Hematopoietic multipotent progenitor cell treated with erythropoietin and hydrocortisone succinate and interleukin-3 and kit ligand, for 6 days (in vitro differentiated cells): ENCODE measurements around the gene UNC13D.
"Not testable (repeated sequence)": the region's sequence is repeated elsewhere in the genome, so short reads cannot be mapped to it uniquely, and the experiment has no call there.

ENCODE experiments used
- DNase-seq: peaks from one replicate; pipeline ENCODE4 v3.0.0-alpha.2; 2015

The UNC13D gene

GRCh38 chr17:75791254-75791653 lies 53.0 kb downstream of the UNC13D start:
- no peak for DNase-seq

- DNase-seq, result peak; percentile 94
These were observed 59.0 kb downstream of the UNC13D start for GRCh38 chr17:75785016-75785890.

- DNase-seq, result peak; percentile 100
These were observed 59.7 kb downstream of the UNC13D start, which contains the start of gene UNK for GRCh38 chr17:75784473-75785015. UNK (plus strand) TSS chr17:75784806; CDS start chr17:75784881, 75 bp downstream.

DNA sequence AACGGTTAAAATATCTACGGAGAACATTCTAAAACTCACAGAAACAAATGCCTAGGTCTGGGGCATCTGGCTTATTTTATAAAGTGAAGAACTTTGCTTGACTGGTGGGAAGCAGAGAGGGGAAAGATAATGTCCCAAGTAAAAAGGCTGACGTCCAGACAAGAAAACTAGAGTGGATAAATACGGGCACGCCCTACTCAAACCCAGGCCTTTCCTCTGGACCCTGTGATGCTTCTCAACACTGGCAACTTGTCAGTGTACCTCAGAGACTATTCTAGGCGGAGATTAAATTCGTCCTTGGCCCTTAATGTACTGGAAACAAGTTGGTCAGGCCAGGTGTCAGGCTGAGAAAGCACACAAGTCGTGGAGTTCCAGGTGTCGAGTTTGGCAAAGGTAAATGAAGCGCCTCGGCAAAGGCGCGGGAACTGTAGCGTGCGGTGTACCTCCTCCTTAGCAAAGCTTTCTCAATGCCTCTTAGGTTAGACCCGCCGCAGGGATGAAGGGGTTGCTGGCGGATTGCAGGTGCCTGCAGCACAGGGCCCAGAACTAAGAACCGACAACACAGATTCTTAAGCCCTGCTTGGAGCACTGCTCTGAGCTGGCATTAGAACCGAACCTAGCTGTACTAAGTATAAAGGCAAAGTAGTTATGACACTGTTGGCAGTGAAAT lies 60.3 kb downstream of the UNC13D start:
- no peak for DNase-seq

- DNase-seq, result peak; percentile 86
These were observed 61.0 kb downstream of the UNC13D start for GRCh38 chr17:75783069-75783783.

GRCh38 chr17:75779987-75780889 lies 64.0 kb downstream of the UNC13D start:
- DNase-seq, result no peak

DNA sequence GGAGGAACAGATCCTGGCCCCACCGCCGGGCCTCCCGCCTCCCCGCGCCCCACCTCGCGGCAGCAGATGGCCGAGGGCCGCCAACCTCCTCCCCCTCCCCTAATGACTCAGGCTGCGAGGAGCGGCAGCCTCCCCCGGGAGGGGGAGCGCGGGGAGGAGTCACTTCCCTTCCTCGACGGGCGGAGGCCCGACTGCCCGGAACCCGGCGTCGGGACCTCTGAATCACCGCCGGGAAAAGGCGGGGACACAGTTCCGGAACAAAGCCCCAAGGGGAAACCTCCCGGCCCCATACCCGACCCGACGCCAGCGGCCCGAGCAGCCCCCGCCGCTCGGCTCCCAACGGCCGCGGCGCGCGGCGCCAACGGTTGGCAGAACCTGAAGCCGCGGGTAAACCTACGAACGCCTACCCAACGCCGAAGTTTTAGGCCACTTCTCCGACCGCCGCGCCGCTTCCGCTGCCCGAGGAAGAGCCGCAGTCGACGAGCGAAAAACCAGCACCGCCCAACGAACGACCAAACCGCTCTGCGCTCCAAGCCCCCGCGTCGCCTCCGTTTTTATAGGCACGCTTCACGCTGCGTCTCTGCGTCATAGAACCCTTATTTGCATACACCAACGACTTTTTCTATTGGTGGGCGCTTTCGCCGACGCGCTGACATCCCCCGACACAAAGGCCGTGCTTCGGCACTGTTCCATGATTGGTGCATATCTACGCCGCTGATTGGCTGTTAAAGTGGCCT lies 64.8 kb downstream of the UNC13D start:
- DNase-seq, result peak; percentile 100

- DNase-seq, result peak; percentile 75
These were observed 65.3 kb downstream of the UNC13D start for GRCh38 chr17:75778861-75779249.

- DNase-seq, result not testable (repeated sequence)
These were observed 65.9 kb downstream of the UNC13D start for GRCh38 chr17:75778066-75778860.

DNA sequence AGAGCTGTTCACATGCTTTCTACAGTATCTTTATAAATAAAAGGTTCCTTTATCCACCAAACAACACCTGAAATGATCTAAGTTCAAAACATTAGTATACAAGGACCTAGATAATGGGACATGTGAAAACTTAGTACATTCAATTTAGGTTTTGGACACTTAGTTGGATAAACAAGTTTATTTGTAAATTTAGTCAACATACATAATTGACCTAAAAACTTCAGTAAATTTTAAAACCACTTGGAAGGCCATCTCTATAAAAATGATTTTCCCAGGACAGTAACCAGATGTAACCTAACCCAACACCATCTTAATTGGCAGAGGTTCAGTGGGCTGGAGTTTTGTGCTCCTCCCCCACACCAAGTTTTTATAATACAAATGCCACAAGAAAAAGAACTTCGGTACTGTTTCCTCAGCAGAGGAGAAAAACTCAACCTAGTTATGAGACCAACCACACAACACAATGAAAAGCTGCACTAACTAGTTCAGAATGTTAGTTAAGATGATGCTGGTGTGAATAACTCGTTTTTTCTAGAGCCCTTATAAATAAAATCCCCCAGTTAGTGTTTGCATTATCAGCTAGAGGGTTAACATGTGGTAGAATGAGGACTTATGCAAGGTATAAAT lies 66.8 kb downstream of the UNC13D start:
- DNase-seq, result no peak
